Neural cell (in vitro differentiated cells): Measurements from ENCODE around the gene DUSP22. TPM values are rescaled to one million over a fixed set of nuclear protein-coding genes. Genes with fewer than 3 reads are reported as not detected.

Experiments used
- H2AFZ ChIP-seq: fragments of 200-600, 300-800 bp; sonication (generic), shearing (Covaris generic); 2 replicates; pipeline ENCODE4 v1.6.0; 2014; ENCODE audit warnings: low read depth, mild to moderate bottlenecking, antibody characterized with exemption, low read length, moderate library complexity
- H3F3A ChIP-seq: fragments of 200-600 bp; shearing (Covaris generic); 2 replicates; pipeline ENCODE4 v1.6.1; 2016; ENCODE audit warnings: mild to moderate bottlenecking, moderate library complexity, mixed read lengths, antibody characterized with exemption, low read length; ENCODE audit not compliant: insufficient read depth, poor library complexity, severe bottlenecking
- H3K27ac ChIP-seq: fragments of 200-600, 300-800 bp; sonication (generic), shearing (Covaris generic); 2 replicates; pipeline ENCODE4 v1.5.1; 2014; ENCODE audit warnings: mild to moderate bottlenecking, low read length, moderate library complexity
- H3K27me3 ChIP-seq: fragments of 300-800, 200-600 bp; sonication (generic), shearing (Covaris generic); 2 replicates; pipeline ENCODE4 v1.6.0; 2014; ENCODE audit warnings: mild to moderate bottlenecking, low read depth, low read length, moderate library complexity; ENCODE audit not compliant: insufficient read depth
- H3K36me3 ChIP-seq: fragments of 300-800, 200-600 bp; sonication (generic), shearing (Covaris generic); 2 replicates; pipeline ENCODE4 v1.5.1; 2014; ENCODE audit warnings: mild to moderate bottlenecking, antibody characterized with exemption, low read length, moderate library complexity; ENCODE audit not compliant: insufficient read depth
- H3K4me2 ChIP-seq: fragments of 300-800, 200-600 bp; sonication (generic), shearing (Covaris generic); 2 replicates; pipeline ENCODE4 v1.6.0; 2014; ENCODE audit warnings: mild to moderate bottlenecking, low read length
- H3K4me3 ChIP-seq: fragments of 300-800, 200-600 bp; sonication (generic), shearing (Covaris generic); 2 replicates; pipeline ENCODE4 v1.5.1; 2014; ENCODE audit warnings: mild to moderate bottlenecking, low read length, moderate library complexity
- H3K79me2 ChIP-seq: fragments of 200-600 bp; shearing (Covaris generic); replicated peaks from 2 replicates; pipeline ENCODE4 v1.6.0; 2014; ENCODE audit warnings: mild to moderate bottlenecking, low read length, moderate library complexity; ENCODE audit not compliant: insufficient read depth
- H3K9ac ChIP-seq: fragments of 300-800, 200-600 bp; sonication (generic), shearing (Covaris generic); 2 replicates; pipeline ENCODE4 v1.6.1; 2016; ENCODE audit warnings: mild to moderate bottlenecking, low read length, mixed read lengths
- H3K9me2 ChIP-seq: fragments of 200-600 bp; shearing (Covaris generic); 2 replicates; pipeline ENCODE4 v1.6.1; 2016; ENCODE audit warnings: mild to moderate bottlenecking, low read length, mixed read lengths; ENCODE audit not compliant: insufficient read depth
- H3K9me3 ChIP-seq: fragments of 200-600, 300-800 bp; sonication (generic), shearing (Covaris generic); 2 replicates; pipeline ENCODE4 v1.6.1; 2016; ENCODE audit warnings: mild to moderate bottlenecking, mixed run types, low read length, moderate library complexity, mixed read lengths
- H4K20me1 ChIP-seq: fragments of 200-600 bp; shearing (Covaris generic); 2 replicates; pipeline ENCODE4 v1.6.1; 2016; ENCODE audit warnings: mild to moderate bottlenecking, mixed run types; ENCODE audit not compliant: insufficient read depth
- CTCF ChIP-seq: fragments of 450-650 bp; IDR thresholded peaks from 2 replicates; pipeline ENCODE4 v1.5.1; 2014; ENCODE audit warnings: antibody characterized with exemption, mild to moderate bottlenecking, moderate library complexity; ENCODE audit not compliant: poor library complexity, severe bottlenecking
- EP300 ChIP-seq: fragments of 450-650 bp; conservative IDR thresholded peaks from 2 replicates; pipeline ENCODE4 v1.6.1; 2014; ENCODE audit warnings: antibody characterized with exemption, mild to moderate bottlenecking, moderate library complexity; ENCODE audit not compliant: poor library complexity, severe bottlenecking
- EZH2 ChIP-seq: fragments of 200-600, 300-800 bp; shearing (Covaris generic), sonication (generic); IDR thresholded peaks from 2 replicates; pipeline ENCODE4 v1.6.1; 2014; ENCODE audit warnings: antibody characterized with exemption, low read length, borderline replicate concordance, mild to moderate bottlenecking; ENCODE audit not compliant: insufficient read depth, poor library complexity, severe bottlenecking
- MXI1 ChIP-seq: fragments of 450-650 bp; conservative IDR thresholded peaks from 2 replicates; pipeline ENCODE4 v1.6.1; 2014; ENCODE audit warnings: antibody characterized with exemption, mild to moderate bottlenecking; ENCODE audit not compliant: poor library complexity, severe bottlenecking
- POLR2AphosphoS5 ChIP-seq: IDR thresholded peaks from 2 replicates; pipeline ENCODE4 v1.6.1; 2012
- RAD21 ChIP-seq: fragments of 450-650 bp; conservative IDR thresholded peaks from 2 replicates; pipeline ENCODE4 v1.6.1; 2014; ENCODE audit warnings: antibody characterized with exemption, mild to moderate bottlenecking, moderate library complexity
- REST ChIP-seq: IDR thresholded peaks from 2 replicates; pipeline ENCODE4 v1.6.1; 2012; ENCODE audit warnings: borderline replicate concordance
- SMC3 ChIP-seq: fragments of 450-650 bp; conservative IDR thresholded peaks from 2 replicates; pipeline ENCODE4 v1.6.1; 2014; ENCODE audit warnings: antibody characterized with exemption, mild to moderate bottlenecking, moderate library complexity; ENCODE audit not compliant: poor library complexity
- TAF1 ChIP-seq: IDR thresholded peaks from 2 replicates; pipeline ENCODE4 v1.6.1; 2012; ENCODE audit warnings: low read depth
- polyA plus RNA-seq: library from polyadenylated mRNA; depleted of rRNA; stranded (reverse); fragments of >200 nt; gene quantifications from 2 replicates; pipeline ENCODE4 v1.2.3, GENCODE V29; 2014

The DUSP22 gene
- polyA plus RNA-seq, 1 donor from 2014 or later: 24.9 TPM

GRCh38 chr6:347232-347631 lies 54.9 kb downstream of the DUSP22 start:
- Histone ChIP-seq H3K79me2 (no peaks in the 10 kb centered on the region), H3K9me2 (no peaks in the 10 kb centered on the region), H3K4me3 (no peak overlapping the region), H4K20me1 (no peaks in the 10 kb centered on the region), H3K27me3 (no peaks in the 10 kb centered on the region), H3K9me3 (no peaks in the 10 kb centered on the region), H3K36me3 (no peaks in the 10 kb centered on the region), H3K9ac (no peak overlapping the region), H3K4me2 (no peak overlapping the region), H3F3A (no peaks in the 10 kb centered on the region), H3K27ac (no peak overlapping the region), H2AFZ (no peak overlapping the region)
- TF ChIP-seq EP300 (no peak), MXI1 (no peak), EZH2 (no peak), TAF1 (no peak), REST (no peak), POLR2AphosphoS5 (no peak), RAD21 (no peak), SMC3 (no peak), CTCF (no peak)

- H3K9me3 ChIP-seq: no peaks in the 10 kb centered on the region
- H3K4me2 ChIP-seq: no peak overlapping the region
- H3K9me2 ChIP-seq: no peaks in the 10 kb centered on the region
- no peaks in the 10 kb centered on the region for H3K79me2 ChIP-seq
- no peak overlapping the region for H3K9ac ChIP-seq
- no peaks in the 10 kb centered on the region for H4K20me1 ChIP-seq
- H3F3A ChIP-seq: no peaks in the 10 kb centered on the region
- no peak overlapping the region for H2AFZ ChIP-seq
- TF ChIP-seq CTCF (no peak), REST (no peak), RAD21 (no peak), EP300 (no peak)
- H3K36me3 ChIP-seq: no peaks in the 10 kb centered on the region
- no peak overlapping the region for H3K4me3 ChIP-seq
- H3K27ac ChIP-seq: no peak overlapping the region
- no peaks in the 10 kb centered on the region for H3K27me3 ChIP-seq
Measured at GRCh38 chr6:347951-348859, 55.9 kb downstream of the DUSP22 start.
